A673 (cell line): Measurements from ENCODE around the gene PCSK6. TPM values are rescaled to one million over a fixed set of nuclear protein-coding genes. Genes with fewer than 3 reads are reported as not detected.

Experiments used
- BruUV-seq: library from RNA; stranded (reverse); fragments of 400-500 nt; replicated peaks from 2 replicates; lab custom pipeline; 2021; lab: Mats Ljungman, UMichigan
- CTCF ChIA-PET: fragments of 300-600 bp; sonication (Branson Sonifier 250); formaldehyde crosslinking; loops from one replicate; lab custom pipeline; 2022; ENCODE audit warnings: antibody characterized with exemption; lab: Charles Lee
- POLR2A ChIA-PET: fragments of 300-600 bp; sonication (Branson Sonifier 250); formaldehyde crosslinking; loops from one replicate; lab custom pipeline; 2022; ENCODE audit warnings: antibody characterized with exemption; ENCODE audit not compliant: low non-redundant PET; lab: Charles Lee
- DNase-seq: peaks from one replicate; pipeline ENCODE4 v3.0.0-alpha.2; 2015; ENCODE audit warnings: low spot score
- H3K27ac ChIP-seq: fragments of 200-600 bp; sonication (generic); 2 replicates; pipeline ENCODE4 v1.5.1; 2016; ENCODE audit warnings: mixed run types, low read depth, mild to moderate bottlenecking, mixed read lengths, antibody characterized with exemption, low read length; ENCODE audit not compliant: poor library complexity, severe bottlenecking
- H3K27me3 ChIP-seq: fragments of 200-600 bp; sonication (generic); replicated peaks from 2 replicates; pipeline ENCODE4 v1.6.1; 2017; ENCODE audit warnings: mixed run types, low read depth, mild to moderate bottlenecking, mixed read lengths, antibody characterized with exemption, low read length; ENCODE audit not compliant: insufficient read depth, poor library complexity
- H3K36me3 ChIP-seq: fragments of 200-600 bp; sonication (generic); 2 replicates; pipeline ENCODE4 v1.6.1; 2016; ENCODE audit warnings: mixed run types, mild to moderate bottlenecking, mixed read lengths, antibody characterized with exemption, low read length; ENCODE audit not compliant: insufficient read depth, poor library complexity, severe bottlenecking
- H3K4me1 ChIP-seq: fragments of 200-600 bp; sonication (generic); 2 replicates; pipeline ENCODE4 v1.6.1; 2017; ENCODE audit warnings: mixed run types, mild to moderate bottlenecking, mixed read lengths, antibody characterized with exemption, low read length; ENCODE audit not compliant: insufficient read depth, poor library complexity, severe bottlenecking
- H3K4me3 ChIP-seq: fragments of 200-600 bp; sonication (generic); 2 replicates; pipeline ENCODE4 v1.5.1; 2016; ENCODE audit warnings: low read depth, mixed run types, mild to moderate bottlenecking, mixed read lengths, low read length; ENCODE audit not compliant: poor library complexity, severe bottlenecking
- H3K9me3 ChIP-seq: fragments of 200-600 bp; sonication (generic); 2 replicates; pipeline ENCODE4 v1.6.1; 2016; ENCODE audit warnings: mixed run types, low read depth, mild to moderate bottlenecking, mixed read lengths, antibody characterized with exemption, low read length; ENCODE audit not compliant: poor library complexity, severe bottlenecking
- CTCF ChIP-seq: fragments of 300-800, 200-600 bp; sonication (generic); conservative IDR thresholded peaks from 2 replicates; pipeline ENCODE4 v1.5.1; 2017; ENCODE audit warnings: low read depth, mild to moderate bottlenecking, antibody characterized with exemption, low read length, moderate library complexity, mixed read lengths
- EZH2 ChIP-seq: fragments of 200-600 bp; sonication (generic); IDR thresholded peaks from 2 replicates; pipeline ENCODE4 v1.6.1; 2017; ENCODE audit warnings: borderline replicate concordance, low read depth, mild to moderate bottlenecking, mixed read lengths, antibody characterized with exemption, low read length; ENCODE audit not compliant: poor library complexity, severe bottlenecking
- intact Hi-C: fragments of 100-400 bp; cut with micrococcal nuclease; formaldehyde crosslinking; loops from one replicate; pipeline ENCODE4 v1.10.0; 2022; ENCODE audit not compliant: unreplicated experiment
- total RNA-seq: library from RNA; stranded (reverse); gene quantifications from 2 replicates; pipeline ENCODE4 v1.2.3, GENCODE V29; 2021

Gene PCSK6
- total RNA-seq, 1 experiment from 2014 or later, result 2.6 TPM

DNA sequence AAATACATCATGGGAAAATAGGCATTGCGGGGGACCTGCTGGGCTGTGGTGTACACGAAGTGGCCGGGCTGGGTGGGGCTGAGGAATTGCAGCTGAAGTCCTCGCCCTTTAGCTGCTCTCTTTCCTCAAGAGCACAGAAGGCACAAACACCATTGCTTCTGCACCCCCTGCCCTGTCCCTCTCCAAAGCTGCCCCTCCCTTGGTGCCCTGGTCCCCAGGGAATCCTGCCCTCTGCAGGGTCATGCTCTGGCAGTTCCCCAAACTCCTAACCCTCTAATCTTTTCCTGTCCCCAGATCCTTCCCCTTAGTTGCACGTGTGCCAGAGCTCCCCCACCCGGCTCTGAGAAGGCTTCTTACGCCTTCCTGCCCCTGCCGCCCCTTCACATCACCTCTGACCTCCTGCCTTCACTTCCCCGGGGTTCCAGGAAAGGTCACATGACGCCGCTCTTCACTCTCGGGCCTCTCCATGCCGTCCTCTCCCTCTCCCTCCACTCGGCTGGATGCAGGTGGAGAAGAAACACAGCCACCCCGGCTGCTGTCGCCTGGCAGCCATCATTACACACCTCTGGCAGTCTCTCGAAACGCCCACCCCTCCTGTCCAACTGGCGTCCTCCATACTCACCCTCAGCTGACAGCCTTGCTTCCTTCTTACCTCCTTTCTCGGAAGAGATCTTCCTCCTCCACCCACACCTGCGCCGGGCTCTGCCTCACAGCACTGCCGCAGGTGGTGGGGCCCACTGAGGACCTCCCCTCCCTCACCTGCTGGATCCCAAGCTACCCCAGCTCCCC, 6.9 kb upstream of the PCSK6 start:
- CTCF ChIA-PET, result no interaction called here
- Histone ChIP-seq H3K27me3 (peaks cover 23% of the 10 kb centered on the region), H3K9me3 (no peaks in the 10 kb centered on the region), H3K4me1 (no peaks in the 10 kb centered on the region), H3K27ac (no peak overlapping the region), H3K4me3 (no peak overlapping the region), H3K36me3 (no peaks in the 10 kb centered on the region)
- DNase-seq, result no peak
- no peak for TF ChIP-seq CTCF
- no peak for TF ChIP-seq EZH2
- BruUV-seq, result no TSS peak
- POLR2A ChIA-PET, result no interaction called here
- intact Hi-C loops, result no loop called here

DNA sequence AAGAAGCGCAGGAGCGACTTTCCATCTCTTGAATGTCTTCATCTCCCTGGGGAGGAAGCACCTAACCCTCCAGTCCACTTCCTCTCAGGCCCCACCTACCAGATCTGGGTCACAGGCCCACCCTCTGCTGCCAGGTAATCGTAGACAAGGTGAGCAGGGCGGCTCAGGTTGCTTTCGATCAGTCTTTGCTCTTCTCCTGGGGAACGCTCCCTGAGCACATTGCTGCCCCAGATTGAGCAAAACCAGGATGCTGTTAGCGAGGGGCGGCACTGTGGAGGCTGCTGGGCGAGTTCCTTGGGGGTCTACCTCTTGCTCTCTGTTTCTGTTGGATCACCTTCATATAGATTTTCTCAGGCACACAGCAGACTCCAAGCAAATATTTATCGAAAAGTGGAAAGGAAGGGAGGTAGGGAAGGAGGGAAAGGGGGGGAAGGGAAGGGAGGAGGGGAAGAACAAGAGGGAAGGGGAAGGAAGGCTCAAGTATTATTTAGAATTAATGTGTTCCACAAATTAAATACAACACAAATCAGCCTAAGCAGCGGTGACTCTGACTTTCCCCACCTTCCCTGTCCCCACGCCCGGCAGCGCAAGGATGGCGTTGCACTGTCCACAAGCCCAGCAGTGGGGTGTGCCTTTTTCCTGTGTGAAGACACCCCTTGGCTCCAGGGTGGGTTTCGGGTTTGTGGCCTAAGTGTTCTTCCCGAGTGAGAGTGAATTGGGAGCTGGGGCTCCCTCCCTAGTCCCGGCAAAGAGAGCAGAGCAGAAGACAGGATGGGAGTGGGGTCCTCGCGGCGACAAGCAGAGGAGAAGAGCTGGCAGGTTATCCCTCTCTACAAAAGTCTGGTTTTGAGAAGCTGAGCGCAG, 6.1 kb upstream of the PCSK6 start:
- H3K4me1 ChIP-seq, result no peaks in the 10 kb centered on the region
- no peak overlapping the region for H3K4me3 ChIP-seq
- H3K36me3 ChIP-seq, result no peaks in the 10 kb centered on the region
- CTCF ChIA-PET, result no interaction called here
- POLR2A ChIA-PET, result no interaction called here
- intact Hi-C loops, result no loop called here
- H3K27ac ChIP-seq, result no peak overlapping the region
- DNase-seq, result no peak
- H3K27me3 ChIP-seq, result peaks cover 23% of the 10 kb centered on the region
- no peaks in the 10 kb centered on the region for H3K9me3 ChIP-seq
- no TSS peak for BruUV-seq
- no peak for TF ChIP-seq CTCF
- TF ChIP-seq EZH2, result no peak

DNA sequence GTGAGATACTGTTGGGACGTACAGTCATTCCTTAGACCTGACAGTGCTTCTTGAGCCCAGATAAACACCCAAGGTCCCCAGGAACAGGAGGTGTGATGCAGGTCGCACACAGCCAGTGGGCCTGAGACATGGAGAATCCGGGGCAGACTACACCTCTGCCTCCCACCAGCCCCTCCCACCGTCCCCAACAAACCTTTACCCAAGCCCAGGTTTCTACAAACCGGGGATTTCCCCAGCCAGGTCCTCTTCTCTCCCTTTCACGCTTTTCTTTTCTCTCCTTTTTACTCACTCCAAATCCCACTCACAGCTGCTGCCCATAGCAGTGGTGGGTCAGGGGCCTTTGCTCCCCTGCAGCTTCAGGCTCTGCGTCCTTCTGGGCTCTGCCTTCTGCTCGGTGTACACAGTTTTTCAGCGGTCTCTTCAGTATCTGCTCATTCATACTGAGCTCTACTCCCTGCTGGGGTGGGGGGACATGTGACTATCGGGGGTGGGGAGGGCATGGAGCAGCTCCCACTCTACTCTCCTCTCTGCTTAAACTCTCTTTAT, 4.8 kb upstream of the PCSK6 start:
- CTCF ChIA-PET, result no interaction called here
- no peak overlapping the region for H3K27ac ChIP-seq
- H3K36me3 ChIP-seq, result no peaks in the 10 kb centered on the region
- TF ChIP-seq EZH2 (no peak), CTCF (no peak)
- DNase-seq, result no peak
- H3K4me3 ChIP-seq, result no peak overlapping the region
- POLR2A ChIA-PET, result interaction anchor here (0.6 kb wide), 1 partner anchor 65 kb away, joined by 10 read pairs; no protein-coding TSS in a partner anchor
- H3K9me3 ChIP-seq, result no peaks in the 10 kb centered on the region
- intact Hi-C loops, result no loop called here
- peaks cover 23% of the 10 kb centered on the region for H3K27me3 ChIP-seq
- no peaks in the 10 kb centered on the region for H3K4me1 ChIP-seq
- BruUV-seq, result no TSS peak
